ENCODE measurements around the gene UGT2A2. TPM values are rescaled to one million over a fixed set of nuclear protein-coding genes. Genes with fewer than 3 reads are reported as not detected.

The UGT2A2 gene
- total and polyA plus RNA-seq, 7 donors: not detected

DNA sequence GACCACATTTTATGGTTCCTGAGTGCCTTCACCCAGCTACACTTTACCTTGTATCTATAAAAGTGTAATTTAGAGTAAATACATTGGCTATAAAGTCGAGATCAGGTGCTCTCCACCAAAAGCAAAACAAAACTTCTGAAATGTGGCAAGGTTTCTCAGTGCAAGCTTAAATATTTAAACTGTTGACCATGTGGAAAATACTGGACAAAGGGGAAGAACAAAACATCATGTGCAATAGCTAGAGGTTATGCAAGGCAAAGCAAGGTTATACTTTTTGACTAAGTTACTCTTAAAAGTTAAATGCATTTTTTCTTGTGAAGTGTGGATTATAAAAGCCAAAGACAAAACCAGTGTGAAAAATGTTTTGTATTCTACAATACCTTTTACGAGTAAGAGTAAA lies 55.9 kb downstream of the UGT2A2 start:
- H3K27ac ChIP-seq: no peak overlapping the region
- no peaks in the 10 kb centered on the region for H3K27me3 ChIP-seq (ENCODE audit: insufficient read depth in 3 of 3, low read length in 2 of 3)
- H3K4me1 ChIP-seq: no peaks in the 10 kb centered on the region
- intact Hi-C loops (cut with DNase I): no loop called here
- 67 to 71% (median 68%) methylated on average over 2 of the region's 2 CpGs for WGBS, 3 donors
- TF ChIP-seq, protein P1, sequence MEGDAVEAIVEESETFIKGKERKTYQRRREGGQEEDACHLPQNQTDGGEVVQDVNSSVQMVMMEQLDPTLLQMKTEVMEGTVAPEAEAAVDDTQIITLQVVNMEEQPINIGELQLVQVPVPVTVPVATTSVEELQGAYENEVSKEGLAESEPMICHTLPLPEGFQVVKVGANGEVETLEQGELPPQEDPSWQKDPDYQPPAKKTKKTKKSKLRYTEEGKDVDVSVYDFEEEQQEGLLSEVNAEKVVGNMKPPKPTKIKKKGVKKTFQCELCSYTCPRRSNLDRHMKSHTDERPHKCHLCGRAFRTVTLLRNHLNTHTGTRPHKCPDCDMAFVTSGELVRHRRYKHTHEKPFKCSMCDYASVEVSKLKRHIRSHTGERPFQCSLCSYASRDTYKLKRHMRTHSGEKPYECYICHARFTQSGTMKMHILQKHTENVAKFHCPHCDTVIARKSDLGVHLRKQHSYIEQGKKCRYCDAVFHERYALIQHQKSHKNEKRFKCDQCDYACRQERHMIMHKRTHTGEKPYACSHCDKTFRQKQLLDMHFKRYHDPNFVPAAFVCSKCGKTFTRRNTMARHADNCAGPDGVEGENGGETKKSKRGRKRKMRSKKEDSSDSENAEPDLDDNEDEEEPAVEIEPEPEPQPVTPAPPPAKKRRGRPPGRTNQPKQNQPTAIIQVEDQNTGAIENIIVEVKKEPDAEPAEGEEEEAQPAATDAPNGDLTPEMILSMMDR (IDR thresholded peaks at IDR 0.05): no peak
- H3K36me3 ChIP-seq (ENCODE audit: insufficient read depth in 1 of 2, low read depth in 1 of 2): no peaks in the 10 kb centered on the region
- no peak for ATAC-seq
- H3K9me3 ChIP-seq: no peaks in the 10 kb centered on the region
- no peak for DNase-seq
- H3K4me3 ChIP-seq: no peak overlapping the region

DNA sequence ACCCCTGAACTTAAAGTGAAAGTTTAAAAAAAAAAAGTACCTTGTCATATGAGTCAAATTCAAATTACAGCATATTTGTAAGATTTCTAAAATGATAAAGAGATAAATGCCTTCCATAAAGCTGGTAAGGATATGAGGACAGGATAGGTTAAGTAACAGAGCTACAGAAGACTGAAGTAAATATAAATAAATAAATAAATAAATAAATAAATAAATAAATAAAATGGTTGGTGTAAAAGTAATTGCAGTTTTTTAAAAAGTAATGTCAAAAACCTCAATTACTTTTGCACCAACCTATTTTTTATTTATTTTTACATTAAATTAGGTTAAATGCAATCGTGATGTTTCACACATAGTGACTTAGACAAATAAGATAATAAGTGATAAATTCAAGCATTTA lies 62.2 kb downstream of the UGT2A2 start:
- Histone ChIP-seq H3K27me3 (ENCODE audit: insufficient read depth in 3 of 3, low read length in 2 of 3) (no peaks in the 10 kb centered on the region), H3K4me1 (no peaks in the 10 kb centered on the region), H3K36me3 (ENCODE audit: insufficient read depth in 1 of 2, low read depth in 1 of 2) (no peaks in the 10 kb centered on the region), H3K4me3 (no peak overlapping the region), H3K9me3 (no peaks in the 10 kb centered on the region), H3K27ac (no peak overlapping the region)
- TF ChIP-seq, protein P1 (IDR thresholded peaks at IDR 0.05): no peak
- intact Hi-C loops (cut with DNase I): no loop called here
- 83 to 93% (median 87%) methylated on average over 1 of the region's 1 CpG for WGBS, 3 donors
- ATAC-seq (no peak), DNase-seq (no peak)

DNA sequence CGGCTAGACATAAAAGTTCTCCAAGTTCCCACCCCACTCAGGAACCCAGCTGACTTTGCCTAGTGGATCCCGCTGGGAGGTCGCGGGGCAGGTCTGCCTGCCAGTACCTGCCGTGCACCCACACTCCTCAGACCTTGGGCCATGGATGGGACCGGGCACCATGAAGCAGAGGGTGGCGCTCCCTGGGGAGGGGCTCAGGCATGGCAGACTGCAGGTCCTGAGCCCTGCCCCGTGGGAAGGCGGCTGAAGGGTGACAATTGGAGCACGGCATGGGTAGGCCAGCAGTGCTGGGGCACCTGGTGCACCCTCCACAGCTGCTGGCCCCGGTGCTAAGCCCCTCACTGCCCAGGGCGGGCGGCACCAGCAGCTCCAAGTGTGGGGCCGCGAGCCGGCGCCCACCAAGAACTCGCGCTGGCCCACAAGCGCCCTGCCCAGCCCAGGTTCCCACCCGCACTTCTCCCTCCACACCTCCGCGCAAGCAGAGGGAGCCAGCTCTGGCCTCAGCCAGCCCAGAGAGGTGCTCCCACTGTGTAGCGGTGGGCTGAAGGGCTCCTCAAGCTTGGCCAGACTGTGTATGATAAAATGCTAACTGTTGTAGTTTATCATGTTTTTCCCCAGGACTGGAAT lies 63.1 kb downstream of the UGT2A2 start:
- no peaks in the 10 kb centered on the region for H3K27me3 ChIP-seq (ENCODE audit: insufficient read depth in 3 of 3, low read length in 2 of 3)
- no peaks in the 10 kb centered on the region for H3K36me3 ChIP-seq (ENCODE audit: insufficient read depth in 1 of 2, low read depth in 1 of 2)
- no peak overlapping the region for H3K4me3 ChIP-seq
- TF ChIP-seq, protein P1 (IDR thresholded peaks at IDR 0.05): no peak
- DNase-seq (peak in 1 of 2 donors; percentile 26), ATAC-seq (no peak)
- H3K9me3 ChIP-seq: no peaks in the 10 kb centered on the region
- intact Hi-C loops (cut with DNase I): no loop called here
- H3K27ac ChIP-seq: no peak overlapping the region
- no peaks in the 10 kb centered on the region for H3K4me1 ChIP-seq
- 94 to 97% (median 95%) methylated on average over 24 of the region's 24 CpGs for WGBS, 3 donors

DNA sequence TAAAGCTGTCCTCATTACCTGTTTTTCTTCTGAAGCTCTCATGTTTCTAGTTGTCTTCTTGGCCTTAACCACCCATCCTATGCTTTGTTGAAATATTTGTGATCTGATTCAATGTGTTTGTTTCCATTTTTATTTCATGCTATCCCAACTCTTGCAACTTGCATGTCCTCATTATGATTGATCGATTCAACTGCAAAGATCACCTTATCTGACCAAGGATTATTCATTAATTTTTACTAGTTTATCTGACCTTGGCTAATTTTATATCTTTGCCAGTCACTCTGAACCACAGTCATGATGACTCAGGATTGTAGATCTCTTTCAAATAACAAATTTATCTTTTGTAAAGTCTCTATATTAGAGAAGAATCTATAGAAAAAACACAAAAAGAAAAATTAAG lies 70.7 kb downstream of the UGT2A2 start:
- WGBS, 3 donors: 85 to 94% (median 92%) methylated on average over 1 of the region's 1 CpG
- intact Hi-C loops (cut with DNase I): no loop called here
- DNase-seq (no peak), ATAC-seq (no peak)
- no peaks in the 10 kb centered on the region for H3K9me3 ChIP-seq
- no peak overlapping the region for H3K27ac ChIP-seq
- no peak overlapping the region for H3K4me3 ChIP-seq
- no peaks in the 10 kb centered on the region for H3K4me1 ChIP-seq
- no peaks in the 10 kb centered on the region for H3K27me3 ChIP-seq (ENCODE audit: insufficient read depth in 3 of 3, low read length in 2 of 3)
- H3K36me3 ChIP-seq (ENCODE audit: insufficient read depth in 1 of 2, low read depth in 1 of 2): no peaks in the 10 kb centered on the region
- TF ChIP-seq, protein P1 (IDR thresholded peaks at IDR 0.05): no peak

DNA sequence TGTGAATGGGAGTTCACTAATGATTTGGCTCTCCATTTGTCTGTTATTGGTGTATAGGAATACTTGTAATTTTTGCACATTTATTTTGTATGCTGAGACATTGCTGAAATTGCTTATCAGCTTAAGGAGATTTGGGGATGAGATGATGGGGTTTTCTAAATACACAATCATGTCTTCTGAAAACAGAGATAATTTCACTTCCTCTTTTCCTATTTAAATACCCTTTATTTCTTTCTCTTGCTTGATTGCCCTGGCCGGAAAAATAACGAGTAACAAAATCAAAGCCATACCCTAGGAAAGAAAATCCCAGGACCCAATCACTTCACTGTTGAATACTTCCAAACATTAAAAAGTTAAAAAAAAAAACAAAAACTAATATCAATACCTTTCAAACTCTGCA lies 76.0 kb downstream of the UGT2A2 start:
- no peaks in the 10 kb centered on the region for H3K36me3 ChIP-seq (ENCODE audit: insufficient read depth in 1 of 2, low read depth in 1 of 2)
- H3K4me1 ChIP-seq: no peaks in the 10 kb centered on the region
- ATAC-seq (no peak), DNase-seq (no peak)
- TF ChIP-seq, protein P1 (IDR thresholded peaks at IDR 0.05): no peak
- intact Hi-C loops (cut with DNase I): no loop called here
- 38 to 48% (median 41%) methylated on average over 2 of the region's 2 CpGs for WGBS, 3 donors
- no peak overlapping the region for H3K4me3 ChIP-seq
- no peak overlapping the region for H3K27ac ChIP-seq
- H3K9me3 ChIP-seq: peaks cover 5% of the 10 kb centered on the region
- no peaks in the 10 kb centered on the region for H3K27me3 ChIP-seq (ENCODE audit: insufficient read depth in 3 of 3, low read length in 2 of 3)

Measured in psoas muscle (tissue), 8 donors.